GM18526 (cell line): ENCODE results near the gene ICA1.

Experiments
- POLR2A ChIP-seq: IDR thresholded peaks from 3 replicates; pipeline ENCODE4 v1.6.1; 2011; ENCODE audit not compliant: insufficient read length; ENCODE audit errors: extremely low read depth

The ICA1 gene

DNA sequence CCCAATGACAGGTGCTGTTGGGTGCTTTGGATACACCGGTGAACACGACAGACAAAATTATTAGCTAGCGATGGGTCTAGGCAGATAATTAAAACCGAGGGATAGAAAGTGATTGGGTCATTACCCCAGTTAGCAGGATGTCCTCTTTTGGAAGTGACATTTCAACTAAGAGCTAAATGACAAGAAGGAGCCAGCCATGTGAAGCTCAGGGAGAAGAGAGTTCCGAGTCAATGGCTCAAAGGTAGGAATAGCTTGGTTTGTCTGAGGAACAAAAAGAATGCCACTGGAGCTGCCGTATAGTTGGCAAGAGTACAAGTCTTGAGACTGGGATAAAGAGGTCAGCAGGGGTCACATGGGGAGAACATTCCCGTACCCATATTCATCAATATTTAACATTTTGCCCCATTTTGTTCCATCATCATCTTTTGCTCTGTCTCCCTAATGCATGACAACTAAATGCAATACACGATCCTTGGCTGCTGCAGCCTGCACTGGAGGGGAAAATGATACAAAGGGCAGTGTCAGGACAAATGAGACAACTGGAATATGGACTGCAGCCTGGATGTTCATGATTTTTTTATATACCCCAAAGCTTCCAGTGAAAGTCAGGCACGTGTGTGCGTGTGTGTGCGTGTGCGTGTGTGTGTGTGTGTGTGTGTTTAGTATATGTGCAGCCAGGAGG is 115.7 kb downstream of the ICA1 start:
- TF ChIP-seq POLR2A: no peak

DNA sequence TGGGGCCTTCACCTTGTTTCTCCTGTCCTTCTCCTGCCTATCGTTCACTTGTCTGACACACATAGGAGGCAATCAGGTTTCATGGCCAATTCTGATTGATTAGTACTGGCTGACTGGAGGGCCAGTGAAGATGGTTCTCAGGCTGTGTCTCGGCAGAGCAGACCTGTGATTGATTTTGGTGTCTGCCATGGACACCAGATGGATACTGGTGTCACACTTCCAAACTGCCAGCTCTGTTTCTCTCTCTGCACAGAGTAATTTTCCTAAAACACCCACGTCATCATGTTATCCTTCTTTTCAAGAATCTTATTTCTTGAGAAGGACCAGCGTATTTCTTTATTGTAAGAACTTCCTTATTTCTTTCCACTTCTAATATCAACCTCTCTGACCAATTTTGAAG is 117.1 kb downstream of the ICA1 start:
- TF ChIP-seq POLR2A: no peak

DNA sequence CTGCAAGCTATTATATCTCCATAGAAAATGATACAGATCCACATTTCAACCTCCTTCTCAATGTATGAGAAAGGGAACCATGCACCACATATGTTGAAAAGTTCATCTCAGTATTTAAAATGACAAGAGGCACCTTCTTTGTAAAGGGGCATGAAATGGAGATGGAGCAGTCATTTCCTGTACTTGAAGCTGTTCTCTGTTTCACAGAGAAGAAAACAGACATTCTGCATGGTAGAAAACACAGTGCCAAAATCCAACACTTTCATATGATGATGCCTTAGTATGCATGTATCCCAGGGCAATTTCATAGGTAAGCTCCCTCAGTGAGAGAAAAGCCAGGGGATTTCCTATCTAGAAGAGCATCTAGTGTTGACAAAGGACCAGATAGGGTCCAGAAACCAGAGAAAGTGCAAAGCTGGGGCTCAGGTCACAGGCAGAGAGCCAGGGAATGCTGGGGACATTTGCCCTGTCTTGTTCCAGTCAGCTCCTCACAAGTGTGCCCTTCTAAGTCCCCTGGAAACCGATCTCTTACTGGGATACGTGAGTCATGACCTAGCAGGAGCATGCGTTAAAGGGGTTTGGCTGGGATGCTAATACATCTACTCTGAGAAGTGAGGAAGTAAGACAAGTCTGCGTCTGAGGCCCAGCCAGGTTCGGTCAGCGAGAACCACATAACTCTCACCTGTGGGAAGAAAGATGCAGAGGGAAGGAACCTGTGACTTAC is 118.7 kb downstream of the ICA1 start:
- no peak for TF ChIP-seq POLR2A

DNA sequence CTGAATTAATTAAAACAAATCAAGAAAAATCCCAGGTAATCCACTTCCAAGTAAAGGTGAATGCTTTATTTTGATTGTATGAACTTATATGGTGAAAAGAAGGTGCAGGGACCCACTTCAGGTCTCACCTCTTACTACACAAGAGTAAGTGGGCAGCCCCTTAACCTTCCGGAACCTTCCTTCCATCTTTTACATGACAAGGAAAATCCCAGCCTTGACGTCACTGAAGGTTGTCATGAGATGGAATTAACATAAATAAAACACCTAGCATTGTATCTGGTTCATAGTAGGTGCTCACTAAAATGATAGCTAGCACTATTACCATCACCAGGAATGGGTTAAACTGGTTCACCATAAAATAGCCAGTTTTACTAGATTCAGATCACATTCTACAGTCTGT is 119.5 kb downstream of the ICA1 start:
- TF ChIP-seq POLR2A: no peak

DNA sequence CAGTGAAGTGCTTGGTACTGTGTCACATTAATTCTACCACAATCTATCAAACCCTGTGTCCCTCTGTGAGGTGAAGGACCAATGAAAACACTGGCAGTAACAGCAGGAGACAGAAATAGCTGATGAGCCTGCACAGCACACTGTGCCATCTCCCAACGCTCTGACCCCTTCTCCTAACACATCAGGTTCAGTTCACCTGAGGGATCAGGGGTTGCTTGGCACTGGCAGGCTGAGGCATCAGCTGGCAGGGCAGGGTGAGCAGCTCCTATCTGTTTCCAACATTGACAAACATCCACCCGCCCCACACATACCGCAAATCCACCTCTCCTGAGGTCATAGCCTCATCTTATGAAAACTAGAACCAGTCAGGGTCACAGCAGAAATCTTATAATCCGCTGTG is 120.9 kb downstream of the ICA1 start:
- no peak for TF ChIP-seq POLR2A

DNA sequence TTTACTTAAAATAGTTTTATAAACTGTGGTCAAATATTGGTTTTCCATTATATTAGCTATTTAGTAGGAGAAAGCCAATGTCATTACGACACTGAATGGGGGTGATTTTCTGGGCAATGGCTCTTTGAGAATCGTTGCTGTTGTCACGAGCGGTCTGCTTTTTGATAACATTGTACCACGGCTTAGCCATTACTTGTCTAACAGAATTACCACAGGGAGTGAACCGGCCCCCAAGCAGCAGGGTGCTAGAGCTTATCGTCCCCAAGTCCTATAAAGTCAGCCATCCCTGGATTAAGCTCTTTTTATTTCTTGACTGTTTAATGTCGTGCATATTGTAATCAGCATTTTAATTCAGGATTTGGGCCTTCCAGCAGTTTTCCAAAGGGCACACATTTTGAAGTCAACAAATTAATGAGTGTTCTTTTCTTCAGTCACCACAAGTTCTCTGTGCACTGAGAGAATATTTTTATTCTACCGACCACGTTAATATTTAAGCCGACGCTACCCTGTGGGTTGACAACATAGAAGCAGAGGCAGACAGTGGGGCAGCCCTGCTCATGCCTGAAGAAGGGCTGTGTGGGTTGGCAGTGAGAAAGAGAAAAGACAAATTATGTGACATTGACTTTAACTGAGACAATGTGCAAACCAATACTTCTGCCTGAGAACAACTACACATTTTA is 125.8 kb downstream of the ICA1 start:
- no peak for TF ChIP-seq POLR2A

DNA sequence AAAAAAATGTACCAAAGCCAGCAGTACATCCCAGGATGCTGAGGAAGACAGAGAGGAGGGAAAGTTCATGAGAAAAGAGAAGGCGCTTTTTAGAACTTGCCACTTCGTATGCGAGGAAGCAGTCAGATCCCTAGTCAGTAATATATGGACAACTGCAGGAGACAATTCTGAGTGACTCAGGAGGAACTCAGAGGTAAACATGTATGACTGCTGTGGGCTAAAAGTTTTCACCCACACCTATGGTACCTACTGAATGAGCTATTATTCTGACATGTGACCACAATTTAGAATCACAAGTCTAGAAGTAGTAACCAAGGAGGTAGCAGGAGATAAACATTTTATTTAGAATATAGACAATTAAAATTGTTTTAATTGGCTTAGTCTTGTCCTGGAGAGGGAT is 126.5 kb downstream of the ICA1 start:
- TF ChIP-seq POLR2A: no peak

DNA sequence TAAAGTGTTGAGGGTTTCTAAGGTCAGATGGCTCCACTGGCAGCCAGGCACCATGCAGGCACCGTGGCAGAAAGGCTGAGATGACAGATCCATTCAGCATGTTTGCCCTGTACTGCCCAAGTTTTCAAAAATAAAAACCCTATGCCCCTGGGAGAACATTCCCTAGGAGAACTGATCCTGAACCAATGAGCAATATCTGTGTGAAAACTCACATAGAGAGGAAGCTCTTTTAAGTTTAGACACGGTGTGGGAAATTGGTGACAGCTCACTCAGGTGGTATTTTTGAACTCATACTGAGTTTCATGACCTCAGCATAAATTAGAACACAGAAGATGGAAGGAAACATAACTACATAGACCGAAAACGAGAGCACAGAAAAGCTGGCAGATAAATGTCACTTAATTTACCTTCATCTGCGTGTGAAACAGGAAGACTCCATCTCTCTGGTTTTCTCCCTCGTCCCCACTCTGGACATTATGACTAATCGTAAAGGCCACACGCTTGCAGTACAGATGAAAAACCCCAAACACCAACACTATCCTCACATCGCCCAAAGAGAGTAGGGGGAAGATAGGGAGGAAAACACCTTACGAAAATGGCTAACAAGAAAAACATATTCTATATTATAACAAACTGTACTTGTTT is 127.8 kb downstream of the ICA1 start:
- no peak for TF ChIP-seq POLR2A

DNA sequence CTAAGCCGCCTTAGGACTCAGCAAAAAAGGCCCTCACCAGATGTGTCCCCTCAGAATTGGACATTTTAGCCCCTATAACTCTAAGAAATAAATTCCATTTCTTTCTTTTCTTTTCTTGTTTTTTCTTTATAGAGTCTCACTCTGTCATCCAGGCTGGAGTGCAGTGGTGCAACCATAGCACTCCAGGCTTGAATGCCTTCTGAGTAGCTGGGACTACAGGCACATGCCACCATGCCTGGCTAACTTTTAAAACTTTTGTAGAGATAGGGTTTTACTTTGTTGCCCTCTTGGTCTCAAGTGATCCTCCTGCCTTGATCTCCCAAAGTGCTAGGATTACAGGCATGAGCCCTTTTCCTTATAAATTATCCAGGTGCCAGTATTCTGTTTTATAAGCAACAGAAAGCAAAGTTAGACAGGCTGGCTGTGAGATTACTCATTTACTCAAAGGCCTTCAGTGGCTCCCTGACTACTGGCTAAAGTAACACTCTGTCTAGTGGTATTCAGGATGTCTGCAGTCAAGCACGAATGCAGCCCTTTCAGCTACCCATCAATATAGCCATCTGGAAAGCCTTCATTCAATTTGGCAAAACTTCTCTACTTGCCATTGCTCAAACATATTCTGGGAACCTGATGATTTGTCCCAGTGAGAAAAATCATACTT is 128.6 kb downstream of the ICA1 start:
- TF ChIP-seq POLR2A: no peak

DNA sequence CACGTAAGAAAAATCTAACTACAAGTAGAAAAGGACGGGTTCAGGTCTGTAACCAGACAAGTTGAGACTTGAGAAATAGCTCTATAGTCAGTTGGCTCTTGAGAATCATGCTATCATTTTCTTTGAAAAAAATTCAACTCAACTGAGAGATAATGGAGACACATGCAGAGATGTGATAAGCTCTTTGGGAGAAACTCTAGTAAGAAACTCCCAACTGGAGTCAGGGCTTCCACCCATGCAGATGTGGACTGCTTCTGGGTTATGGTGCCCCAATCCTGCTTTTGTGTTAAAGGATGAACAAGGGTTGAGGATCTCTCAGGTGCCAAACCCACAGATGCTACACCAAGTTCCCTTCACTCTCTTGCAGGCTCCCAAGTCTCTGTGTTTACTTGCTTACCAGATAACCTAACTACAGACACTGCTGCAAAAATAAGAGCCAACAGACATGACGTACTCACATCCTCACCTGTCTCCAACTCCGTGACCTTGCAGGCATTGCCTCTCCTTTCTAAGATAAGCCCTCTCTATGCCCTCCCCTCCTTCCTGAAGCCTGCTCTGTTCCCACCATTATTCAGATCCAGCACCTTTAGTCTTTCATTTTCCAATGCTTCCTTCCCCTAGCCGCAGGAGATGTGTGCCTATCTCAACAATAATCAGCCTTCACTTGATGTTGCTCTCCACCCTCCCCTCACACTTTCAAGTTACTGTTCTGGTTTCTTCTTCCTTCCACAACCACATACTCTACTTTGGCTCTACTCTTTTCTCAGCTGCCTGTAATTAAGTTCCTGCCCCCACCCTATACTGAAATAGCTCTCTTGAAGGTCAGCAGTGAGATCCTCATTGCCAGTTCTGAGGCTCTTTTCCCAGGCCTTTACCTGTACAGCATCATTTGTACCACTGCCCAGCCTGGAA is 130.0 kb downstream of the ICA1 start:
- TF ChIP-seq POLR2A: no peak

DNA sequence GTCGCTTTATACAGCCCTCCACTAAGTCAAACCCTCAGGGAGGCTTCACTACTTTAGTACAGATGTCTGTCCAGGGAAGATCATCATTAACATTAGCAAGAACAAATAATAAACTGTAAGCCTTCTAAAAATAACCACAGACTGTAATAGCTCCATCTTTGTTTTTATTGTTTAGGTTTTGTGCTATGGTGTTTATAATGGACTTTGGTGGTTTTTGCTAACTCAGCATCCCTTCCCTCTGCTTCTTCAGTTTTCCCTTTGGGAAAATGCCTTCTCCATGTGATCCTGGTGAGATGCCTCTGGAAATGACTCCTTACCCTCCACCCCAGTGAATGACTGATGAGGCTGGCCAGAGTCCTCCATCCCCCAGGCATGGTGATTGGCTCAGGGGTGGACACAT is 131.3 kb downstream of the ICA1 start:
- no peak for TF ChIP-seq POLR2A

DNA sequence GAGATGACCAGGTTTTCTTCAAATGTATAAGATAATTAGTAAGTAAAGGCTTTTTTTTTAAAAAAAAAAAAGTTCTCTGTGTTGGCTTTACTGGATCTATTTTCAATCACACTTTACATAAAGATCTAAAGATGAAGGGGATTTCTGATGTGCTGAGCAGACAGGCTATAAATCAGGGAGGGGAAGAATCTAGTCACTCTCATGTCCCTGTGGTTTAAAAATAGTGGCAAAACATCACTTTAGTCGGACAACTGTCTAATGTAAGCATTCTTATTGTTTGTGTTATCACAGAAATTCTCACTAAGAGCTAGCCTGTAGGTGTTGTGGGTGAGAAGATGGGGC is 132.7 kb downstream of the ICA1 start:
- TF ChIP-seq POLR2A: no peak

DNA sequence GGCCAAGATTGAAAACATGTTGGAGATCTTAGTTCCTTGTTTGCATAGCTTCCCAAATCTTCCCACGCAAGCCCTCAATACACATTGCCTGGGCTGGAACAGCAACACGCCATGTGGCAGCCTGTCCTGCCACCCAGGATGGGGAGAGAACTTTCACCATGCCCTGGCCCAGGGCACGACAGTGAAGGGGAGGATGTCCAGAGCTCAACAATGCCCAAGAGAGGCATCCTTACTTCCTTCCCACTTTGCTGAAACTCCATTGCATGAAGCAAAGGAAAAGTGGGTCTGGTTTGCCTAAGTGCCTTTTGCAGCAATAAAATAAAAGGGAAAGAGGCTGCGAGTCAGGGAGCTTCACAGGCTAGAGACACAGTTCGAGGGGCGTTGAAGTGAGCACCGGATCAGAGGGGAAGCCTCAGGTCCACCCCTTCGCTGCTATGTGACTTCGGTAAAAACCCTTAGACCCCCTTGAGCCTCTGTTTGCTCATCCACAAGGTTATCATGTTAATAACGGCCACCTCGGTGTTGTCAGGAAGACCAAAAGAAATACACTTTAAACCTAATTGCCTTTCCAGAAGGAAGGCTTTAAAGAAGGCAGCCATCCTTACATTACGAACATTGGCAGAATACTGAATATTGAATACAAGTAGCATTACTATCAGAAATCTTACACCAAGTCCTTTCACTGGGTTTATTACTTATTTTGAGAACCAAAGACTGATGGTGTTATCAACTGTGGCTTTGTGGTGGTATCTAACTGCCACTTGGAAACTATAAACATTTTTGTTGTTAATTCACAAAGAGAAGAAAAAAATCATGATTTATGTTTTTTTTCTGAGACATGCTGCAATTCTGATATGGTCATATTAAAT is 133.3 kb downstream of the ICA1 start:
- no peak for TF ChIP-seq POLR2A
